H9 (cell line): ENCODE data around the gene P4HTM. TPM values are rescaled to one million over a fixed set of nuclear protein-coding genes. Genes with fewer than 3 reads are reported as not detected.

Experiments used
- DNase-seq: peaks from one replicate; pipeline ENCODE4 v3.0.0-alpha.2; 2017
- H2AFZ ChIP-seq: one replicate; pipeline ENCODE4 v1.6.1; 2013; ENCODE audit warnings: mild to moderate bottlenecking, low read length, control low read depth, moderate library complexity
- H2AK5ac ChIP-seq: 2 replicates; pipeline ENCODE4 v1.6.1; 2013; ENCODE audit warnings: low read length, control low read depth, mixed read lengths; ENCODE audit not compliant: insufficient read length
- H2BK120ac ChIP-seq: one replicate; pipeline ENCODE4 v1.6.1; 2013; ENCODE audit warnings: low read depth, mild to moderate bottlenecking, low read length, control low read depth, inconsistent platforms; ENCODE audit not compliant: poor library complexity, severe bottlenecking
- H2BK12ac ChIP-seq: 2 replicates; pipeline ENCODE4 v1.6.1; 2013; ENCODE audit warnings: low read length, control low read depth, mixed read lengths, low read depth; ENCODE audit not compliant: insufficient read length
- H2BK15ac ChIP-seq: 2 replicates; pipeline ENCODE4 v1.6.1; 2013; ENCODE audit warnings: low read depth, low read length, control low read depth
- H2BK20ac ChIP-seq: one replicate; pipeline ENCODE4 v1.6.1; 2013; ENCODE audit warnings: low read depth, mild to moderate bottlenecking, low read length, control low read depth, inconsistent platforms; ENCODE audit not compliant: poor library complexity, severe bottlenecking
- H2BK5ac ChIP-seq: 2 replicates; pipeline ENCODE4 v1.6.1; 2013; ENCODE audit warnings: low read length, control low read depth, mixed read lengths; ENCODE audit not compliant: insufficient read length
- H3K14ac ChIP-seq: 2 replicates; pipeline ENCODE4 v1.6.1; 2013; ENCODE audit warnings: low read length, control low read depth; ENCODE audit not compliant: insufficient read depth
- H3K18ac ChIP-seq: 2 replicates; pipeline ENCODE4 v1.6.1; 2013; ENCODE audit warnings: low read depth, mild to moderate bottlenecking, mixed read lengths, low read length, control low read depth; ENCODE audit not compliant: insufficient read length
- H3K23ac ChIP-seq: 2 replicates; pipeline ENCODE4 v1.6.1; 2013; ENCODE audit warnings: low read length, control low read depth, mixed read lengths, low read depth; ENCODE audit not compliant: insufficient read length
- H3K23me2 ChIP-seq: 2 replicates; pipeline ENCODE4 v1.6.1; 2013; ENCODE audit warnings: low read depth, mild to moderate bottlenecking, mixed read lengths, low read length, control low read depth; ENCODE audit not compliant: insufficient read length, poor library complexity, severe bottlenecking
- H3K27ac ChIP-seq: 2 replicates; pipeline ENCODE4 v1.5.1; 2013; ENCODE audit warnings: low read length, control low read depth, mixed read lengths, low read depth; ENCODE audit not compliant: insufficient read length
- H3K27me3 ChIP-seq: 2 replicates; pipeline ENCODE4 v1.6.1; 2013; ENCODE audit warnings: low read length, control low read depth, inconsistent platforms; ENCODE audit not compliant: insufficient read depth
- H3K4ac ChIP-seq: 2 replicates; pipeline ENCODE4 v1.6.1; 2013; ENCODE audit warnings: low read depth, mild to moderate bottlenecking, control low read depth, inconsistent platforms, low read length, moderate library complexity
- H3K4me1 ChIP-seq: 2 replicates; pipeline ENCODE4 v1.6.1; 2013; ENCODE audit warnings: low read length, control low read depth, inconsistent platforms; ENCODE audit not compliant: insufficient read depth
- H3K4me2 ChIP-seq: 2 replicates; pipeline ENCODE4 v1.6.1; 2013; ENCODE audit warnings: low read length, control low read depth, mixed read lengths; ENCODE audit not compliant: insufficient read length, insufficient read depth
- H3K56ac ChIP-seq: 2 replicates; pipeline ENCODE4 v1.6.1; 2013; ENCODE audit warnings: low read depth, mild to moderate bottlenecking, mixed read lengths, low read length, control low read depth; ENCODE audit not compliant: insufficient read length
- H3K79me1 ChIP-seq: 2 replicates; pipeline ENCODE4 v1.6.1; 2013; ENCODE audit warnings: low read depth, mild to moderate bottlenecking, moderate library complexity, low read length, control low read depth, inconsistent platforms; ENCODE audit not compliant: insufficient read depth, poor library complexity, severe bottlenecking
- H3K79me2 ChIP-seq: 2 replicates; pipeline ENCODE4 v1.6.1; 2013; ENCODE audit warnings: low read length, control low read depth, inconsistent platforms; ENCODE audit not compliant: insufficient read depth
- H3K9ac ChIP-seq: 2 replicates; pipeline ENCODE4 v1.6.1; 2013; ENCODE audit warnings: low read length, control low read depth, mixed read lengths; ENCODE audit not compliant: insufficient read length; ENCODE audit errors: extremely low read depth
- H3K9me3 ChIP-seq: one replicate; pipeline ENCODE4 v1.6.1; 2013; ENCODE audit warnings: low read depth, low read length, inconsistent platforms; ENCODE audit not compliant: control insufficient read depth
- H3T11ph ChIP-seq: one replicate; pipeline ENCODE4 v1.6.1; 2013; ENCODE audit warnings: mild to moderate bottlenecking, low read length, control low read depth, inconsistent platforms
- H4K20me1 ChIP-seq: one replicate; pipeline ENCODE4 v1.6.1; 2013; ENCODE audit not compliant: control insufficient read depth, insufficient read length, insufficient read depth
- H4K5ac ChIP-seq: 2 replicates; pipeline ENCODE4 v1.6.1; 2013; ENCODE audit warnings: low read depth, mild to moderate bottlenecking, mixed read lengths, low read length, control low read depth; ENCODE audit not compliant: insufficient read length
- H4K8ac ChIP-seq: replicated peaks from 2 replicates; pipeline ENCODE4 v1.6.1; 2013; ENCODE audit warnings: low read length, control low read depth, mixed read lengths, low read depth; ENCODE audit not compliant: insufficient read length
- H4K91ac ChIP-seq: 2 replicates; pipeline ENCODE4 v1.6.1; 2013; ENCODE audit warnings: low read depth, mild to moderate bottlenecking, moderate library complexity, mixed read lengths, low read length, control low read depth; ENCODE audit not compliant: insufficient read length
- H3K27ac Mint-ChIP-seq, 3 experiments: 2 replicates in 2 of 3; 3 replicates in 1 of 3; pipeline ENCODE4 v1.8.0; 2020 to 2021; ENCODE audit warnings: mixed read lengths in 3 of 3, mild to moderate bottlenecking in 1 of 3, moderate library complexity in 1 of 3
- H3K27me3 Mint-ChIP-seq: 2 replicates; pipeline ENCODE4 v1.8.0; 2021; ENCODE audit warnings: low read depth, mild to moderate bottlenecking, moderate library complexity, mixed read lengths
- H3K36me3 Mint-ChIP-seq, 3 experiments: 2 replicates in 2 of 3; 3 replicates in 1 of 3; pipeline ENCODE4 v1.8.0; 2020 to 2021; ENCODE audit warnings: low read depth in 3 of 3, mixed read lengths in 3 of 3; ENCODE audit not compliant: insufficient read depth in 1 of 3
- H3K4me1 Mint-ChIP-seq, 2 experiments: 2 replicates each; pipeline ENCODE4 v1.8.0; 2020; ENCODE audit warnings: mixed read lengths in 2 of 2
- H3K4me3 Mint-ChIP-seq, 2 experiments: 2 replicates in 1 of 2; 3 replicates in 1 of 2; pipeline ENCODE4 v1.8.0; 2020 to 2021; ENCODE audit warnings: mild to moderate bottlenecking in 2 of 2, mixed read lengths in 2 of 2, moderate library complexity in 1 of 2
- H3K9me3 Mint-ChIP-seq, 2 experiments: 2 replicates in 1 of 2; 3 replicates in 1 of 2; pipeline ENCODE4 v1.8.0; 2020; ENCODE audit warnings: mild to moderate bottlenecking in 2 of 2, mixed read lengths in 2 of 2, moderate library complexity in 1 of 2
- CTCF ChIP-seq: fragments of 200-600 bp; sonication (generic); conservative IDR thresholded peaks from 3 replicates; pipeline ENCODE4 v1.8.0; 2021; ENCODE audit warnings: antibody characterized with exemption, mild to moderate bottlenecking
- WGBS: extraction: QIAGEN DNeasy Blood & Tissue Kit; methylation state at CpG from one replicate; pipeline ENCODE4 v1.1.7; 2013; ENCODE audit warnings: missing lambda C conversion rate, low lambda C conversion rate, mixed read lengths; ENCODE audit not compliant: insufficient read length; ENCODE audit errors: extremely low coverage; 5-methylcytosine and 5-hydroxymethylcytosine counted together
- total RNA-seq: library from RNA; stranded (reverse); gene quantifications from 2 replicates; pipeline ENCODE4 v1.2.1, GENCODE V29; 2021

The P4HTM gene
- total RNA-seq, 1 experiment from 2014 or later, result 36.0 TPM

GRCh38 chr3:48999085-48999858 is 9.2 kb downstream of the P4HTM start:
- no peak overlapping the region for H3K9ac ChIP-seq

More at GRCh38 chr3:48999085-48999858, 9.2 kb downstream of the P4HTM start:
- Histone ChIP-seq H3K56ac (no peak overlapping the region), H3K27me3 (no peaks in the 10 kb centered on the region), H2AK5ac (no peak overlapping the region), H2AFZ (no peak overlapping the region), H2BK15ac (no peak overlapping the region), H3K4ac (no peak overlapping the region), H3K23ac (no peak overlapping the region), H3K14ac (no peak overlapping the region; the same call in 1 of the 2 replicates), H2BK12ac (no peak overlapping the region), H3K9me3 (no peaks in the 10 kb centered on the region), H4K20me1 (no peaks in the 10 kb centered on the region), H2BK120ac (no peak overlapping the region), H3K4me1 (no peaks in the 10 kb centered on the region), H3K27ac (no peak overlapping the region), H2BK20ac (no peak overlapping the region), H4K8ac (no peak overlapping the region), H3K79me2 (no peaks in the 10 kb centered on the region), H4K5ac (no peak overlapping the region), H3T11ph (no peak overlapping the region), H3K4me2 (no peak overlapping the region), H4K91ac (no peak overlapping the region), H2BK5ac (no peak overlapping the region), H3K18ac (peak overlapping the region; percentile 23), H3K79me1 (no peaks in the 10 kb centered on the region), H3K23me2 (no peaks in the 10 kb centered on the region)
- TF ChIP-seq CTCF, result no peak
- Mint-ChIP-seq H3K36me3 (peaks cover 3 to 18% (median 10%) of the 10 kb centered on the region in 3 experiments; a peak in 5 of 7 replicates), H3K27ac (peak overlapping the region; percentile 73 to 79 (median 76); a peak in 5 of 7 replicates), H3K27me3 (no peaks in the 10 kb centered on the region), H3K9me3 (no peaks in the 10 kb centered on the region), H3K4me3 (no peak overlapping the region), H3K4me1 (peaks cover 23 to 24% of the 10 kb centered on the region in 2 experiments)
- no CpG with 5 or more reads among the region's 8 CpGs for WGBS
- DNase-seq, result no peak
